ENCODE measurements around the gene CDHR4.

- TF ChIP-seq CTCF (IDR thresholded peaks at IDR 0.05) (no peak), EZH2 (IDR thresholded peaks at IDR 0.05; ENCODE audit: borderline replicate concordance, insufficient read depth, low read depth, low read length, poor library complexity, severe bottlenecking) (no peak)
Observed at GRCh38 chr3:49812916-49813496, 13.3 kb upstream of the CDHR4 start.

All from B cell (primary cell).